ENCODE measurements around the gene SORCS3. TPM values are rescaled to one million over a fixed set of nuclear protein-coding genes. Genes with fewer than 3 reads are reported as not detected.

The SORCS3 gene
- total RNA-seq, 1 donor from 2014 or later = 0.31 TPM

- Mint-ChIP-seq H3K27ac (no peak overlapping the region), H3K9me3 (ENCODE audit: low read depth) (no peaks in the 10 kb centered on the region), H3K36me3 (ENCODE audit: insufficient read depth) (no peaks in the 10 kb centered on the region), H3K27me3 (peaks cover 12% of the 10 kb centered on the region), H3K4me1 (ENCODE audit: low read depth) (peaks cover 4% of the 10 kb centered on the region), H3K4me3 (ENCODE audit: low read depth) (no peak overlapping the region)
- no peak for TF ChIP-seq CTCF (IDR thresholded peaks at IDR 0.05; ENCODE audit: unreplicated experiment)
- no peak for DNase-seq (ENCODE audit: low spot score, unreplicated experiment)
Measured at GRCh38 chr10:104663563-104663962, 22.5 kb downstream of the SORCS3 start.

GRCh38 chr10:104664205-104664604, 23.1 kb downstream of the SORCS3 start:
- no peak for TF ChIP-seq CTCF (IDR thresholded peaks at IDR 0.05; ENCODE audit: unreplicated experiment)
- Mint-ChIP-seq H3K27me3 (peaks cover 11% of the 10 kb centered on the region), H3K9me3 (ENCODE audit: low read depth) (no peaks in the 10 kb centered on the region), H3K4me3 (ENCODE audit: low read depth) (no peak overlapping the region), H3K4me1 (ENCODE audit: low read depth) (peaks cover 4% of the 10 kb centered on the region), H3K27ac (no peak overlapping the region), H3K36me3 (ENCODE audit: insufficient read depth) (no peaks in the 10 kb centered on the region)
- DNase-seq (ENCODE audit: low spot score, unreplicated experiment) = no peak

GRCh38 chr10:104665174-104665573, 24.1 kb downstream of the SORCS3 start:
- DNase-seq (ENCODE audit: low spot score, unreplicated experiment) = no peak
- Mint-ChIP-seq H3K4me1 (ENCODE audit: low read depth) (peaks cover 4% of the 10 kb centered on the region), H3K9me3 (ENCODE audit: low read depth) (no peaks in the 10 kb centered on the region), H3K4me3 (ENCODE audit: low read depth) (no peak overlapping the region), H3K27ac (no peak overlapping the region), H3K27me3 (peaks cover 6% of the 10 kb centered on the region), H3K36me3 (ENCODE audit: insufficient read depth) (no peaks in the 10 kb centered on the region)
- TF ChIP-seq CTCF (IDR thresholded peaks at IDR 0.05; ENCODE audit: unreplicated experiment) = no peak

- Mint-ChIP-seq H3K27ac (no peak overlapping the region), H3K4me1 (ENCODE audit: low read depth) (peaks cover 4% of the 10 kb centered on the region), H3K9me3 (ENCODE audit: low read depth) (peaks cover 3% of the 10 kb centered on the region), H3K4me3 (ENCODE audit: low read depth) (no peak overlapping the region), H3K27me3 (peaks cover 6% of the 10 kb centered on the region), H3K36me3 (ENCODE audit: insufficient read depth) (no peaks in the 10 kb centered on the region)
- TF ChIP-seq CTCF (IDR thresholded peaks at IDR 0.05; ENCODE audit: unreplicated experiment) = no peak
- no peak for DNase-seq (ENCODE audit: low spot score, unreplicated experiment)
Measured at GRCh38 chr10:104666106-104666505, 25.0 kb downstream of the SORCS3 start.

- Mint-ChIP-seq H3K27ac (no peak overlapping the region), H3K27me3 (peaks cover 13% of the 10 kb centered on the region), H3K36me3 (ENCODE audit: insufficient read depth) (no peaks in the 10 kb centered on the region), H3K4me1 (ENCODE audit: low read depth) (no peaks in the 10 kb centered on the region), H3K4me3 (ENCODE audit: low read depth) (no peak overlapping the region), H3K9me3 (ENCODE audit: low read depth) (peaks cover 3% of the 10 kb centered on the region)
- no peak for TF ChIP-seq CTCF (IDR thresholded peaks at IDR 0.05; ENCODE audit: unreplicated experiment)
- DNase-seq (ENCODE audit: low spot score, unreplicated experiment) = no peak
Measured at GRCh38 chr10:104676874-104677273, 35.8 kb downstream of the SORCS3 start.

Measured in progenitor cell of endocrine pancreas (in vitro differentiated cells).